Endothelial cell (in vitro differentiated cells): Measurements from ENCODE around the gene SUB1. TPM values are rescaled to one million over a fixed set of nuclear protein-coding genes. Genes with fewer than 3 reads are reported as not detected.

Experiments
- DNase-seq: peaks from one replicate; pipeline ENCODE4 v3.0.0; 2021; ENCODE audit warnings: low spot score
- H3K27ac Mint-ChIP-seq: one replicate; pipeline ENCODE4 v1.8.0; 2021; ENCODE audit warnings: mixed read lengths, inconsistent platforms; ENCODE audit not compliant: unreplicated experiment
- H3K27me3 Mint-ChIP-seq: one replicate; pipeline ENCODE4 v1.8.0; 2021; ENCODE audit warnings: mild to moderate bottlenecking, moderate library complexity, mixed read lengths, inconsistent platforms; ENCODE audit not compliant: unreplicated experiment
- H3K36me3 Mint-ChIP-seq: one replicate; pipeline ENCODE4 v1.8.0; 2021; ENCODE audit warnings: mild to moderate bottlenecking, low read depth, mixed read lengths, inconsistent platforms; ENCODE audit not compliant: unreplicated experiment
- H3K4me1 Mint-ChIP-seq: one replicate; pipeline ENCODE4 v1.8.0; 2021; ENCODE audit warnings: mild to moderate bottlenecking, mixed read lengths, inconsistent platforms; ENCODE audit not compliant: unreplicated experiment
- H3K4me3 Mint-ChIP-seq: one replicate; pipeline ENCODE4 v1.8.0; 2021; ENCODE audit warnings: mild to moderate bottlenecking, mixed read lengths, inconsistent platforms; ENCODE audit not compliant: unreplicated experiment
- H3K9me3 Mint-ChIP-seq: one replicate; pipeline ENCODE4 v1.8.0; 2021; ENCODE audit warnings: mixed read lengths, inconsistent platforms; ENCODE audit not compliant: unreplicated experiment
- CTCF ChIP-seq: fragments of 200-600 bp; sonication (generic); IDR thresholded peaks from one replicate; pipeline ENCODE4 v1.5.0; 2021; ENCODE audit warnings: antibody characterized with exemption; ENCODE audit not compliant: unreplicated experiment
- total RNA-seq: library from RNA; stranded (reverse); fragmentation: NEBNext Ultra II Directional; extraction: Animal tissue kit (Norgen Biotek cat#: 25700); gene quantifications from one replicate; pipeline ENCODE4 v1.2.1, GENCODE V29; 2021; ENCODE audit not compliant: unreplicated experiment

SUB1 gene
- total RNA-seq, 1 donor from 2014 or later = 294 TPM

DNA sequence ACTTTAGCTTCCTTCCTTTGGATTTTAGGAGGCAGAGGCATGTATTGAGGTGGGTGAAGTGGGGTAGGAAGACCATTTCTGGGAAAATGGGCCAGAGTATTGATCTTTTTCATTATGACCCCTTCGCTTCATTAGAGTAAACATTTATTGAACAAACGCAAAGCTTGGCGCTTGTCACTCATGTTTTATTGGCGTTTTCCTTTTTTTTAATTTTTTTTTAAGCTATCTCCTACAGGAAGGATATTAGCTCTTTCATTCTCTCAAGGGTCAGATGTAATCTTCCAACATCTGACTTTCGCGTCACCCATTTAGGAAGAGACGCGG, 273 bp upstream of the SUB1 start:
- Mint-ChIP-seq H3K36me3 (peaks cover 15% of the 10 kb centered on the region), H3K4me3 (peak overlapping the region; percentile 97), H3K27ac (peak overlapping the region; percentile 95), H3K27me3 (peaks cover 12% of the 10 kb centered on the region), H3K9me3 (no peaks in the 10 kb centered on the region), H3K4me1 (peaks cover 44% of the 10 kb centered on the region)
- no peak for TF ChIP-seq CTCF
- no peak for DNase-seq

DNA sequence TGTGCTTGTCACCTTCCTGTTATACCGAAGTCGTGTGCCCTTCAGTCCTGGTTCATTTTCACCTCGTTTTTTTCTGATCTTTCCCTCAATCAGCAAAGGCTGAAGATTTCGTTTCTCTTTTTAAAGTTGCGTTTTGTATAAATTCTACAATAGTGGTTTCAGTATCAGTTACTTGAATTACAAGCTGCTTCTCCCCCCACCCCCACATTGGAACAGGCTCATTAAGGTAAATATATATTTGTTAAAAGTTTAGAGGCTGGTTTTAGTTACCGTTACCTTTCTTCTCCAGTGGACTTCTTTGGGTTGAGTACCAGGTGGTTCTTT, 881 bp downstream of the SUB1 start:
- no peak for TF ChIP-seq CTCF
- Mint-ChIP-seq H3K9me3 (no peaks in the 10 kb centered on the region), H3K4me1 (peaks cover 34% of the 10 kb centered on the region), H3K27ac (peak overlapping the region; percentile 97), H3K27me3 (peaks cover 11% of the 10 kb centered on the region), H3K36me3 (peaks cover 12% of the 10 kb centered on the region), H3K4me3 (peak overlapping the region; percentile 97)
- no peak for DNase-seq

- H3K27me3 Mint-ChIP-seq = peaks cover 10% of the 10 kb centered on the region
- no peak for TF ChIP-seq CTCF
- DNase-seq = no peak
- H3K36me3 Mint-ChIP-seq = peaks cover 17% of the 10 kb centered on the region
- no peak overlapping the region for H3K27ac Mint-ChIP-seq
- H3K4me1 Mint-ChIP-seq = peaks cover 31% of the 10 kb centered on the region
- peak overlapping the region; percentile 97 for H3K4me3 Mint-ChIP-seq
- H3K9me3 Mint-ChIP-seq = no peaks in the 10 kb centered on the region
These were observed 1.8 kb downstream of the SUB1 start for GRCh38 chr5:32587067-32587551.

DNA sequence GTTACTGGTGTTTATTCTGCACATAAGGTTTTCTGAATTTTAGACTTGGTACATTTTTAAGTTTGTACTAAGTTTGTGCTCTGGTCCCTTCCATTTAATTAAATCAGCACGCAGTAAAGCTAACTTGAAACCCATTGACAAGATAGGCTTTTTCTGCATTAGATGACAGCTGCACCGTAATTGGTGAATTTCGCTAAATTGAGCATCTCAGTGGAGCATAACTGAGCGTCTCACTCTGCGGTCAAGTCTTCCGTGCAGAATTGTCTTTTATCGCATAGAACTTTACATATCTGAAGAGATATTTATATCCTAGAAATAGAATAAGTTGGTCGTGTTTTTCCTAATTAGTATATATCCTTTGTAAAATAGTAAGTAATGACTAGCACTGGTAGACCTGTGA, 4.1 kb downstream of the SUB1 start:
- Mint-ChIP-seq H3K4me1 (peaks cover 28% of the 10 kb centered on the region), H3K27me3 (peaks cover 7% of the 10 kb centered on the region), H3K27ac (no peak overlapping the region), H3K4me3 (no peak overlapping the region), H3K9me3 (no peaks in the 10 kb centered on the region), H3K36me3 (peaks cover 29% of the 10 kb centered on the region)
- TF ChIP-seq CTCF = no peak
- DNase-seq = no peak

GRCh38 chr5:32589942-32590869, 4.8 kb downstream of the SUB1 start:
- DNase-seq = peak; percentile 45
- Mint-ChIP-seq H3K27ac (no peak overlapping the region), H3K27me3 (peaks cover 7% of the 10 kb centered on the region), H3K9me3 (no peaks in the 10 kb centered on the region), H3K4me3 (no peak overlapping the region), H3K4me1 (peaks cover 21% of the 10 kb centered on the region), H3K36me3 (peaks cover 29% of the 10 kb centered on the region)
- peak; percentile 80 for TF ChIP-seq CTCF
